ENCODE results near the gene RHEBL1. TPM values are rescaled to one million over a fixed set of nuclear protein-coding genes. Genes with fewer than 3 reads are reported as not detected.

The RHEBL1 gene
- total and polyA plus RNA-seq, 2 of the 4 experiments (the other 2 are of a cell fraction), result 0.62 to 0.72 TPM

- Histone ChIP-seq H2AK9ac (replicated peaks; ENCODE audit: low read depth, low read length, poor library complexity) (peak overlapping the region; percentile 74), H3K9me3 (ENCODE audit: control insufficient read depth, insufficient read depth, low read length) (no peaks in the 10 kb centered on the region), H3K9ac (ENCODE audit: low read depth, low read length) (no peak overlapping the region), H3K4me3 (ENCODE audit: insufficient read depth, low read depth, low read length) (no peak overlapping the region), H3K4me1 (ENCODE audit: control insufficient read depth, insufficient read depth, low read length) (peaks cover 13% of the 10 kb centered on the region), H3K56ac (ENCODE audit: extremely low read depth, insufficient read depth, low read length) (no peak overlapping the region), H4K8ac (ENCODE audit: low read depth in 2 of 2, low read length in 2 of 2) (no peak overlapping the region), H2AFZ (replicated peaks; ENCODE audit: low read length, poor library complexity) (no peak overlapping the region), H3K14ac (replicated peaks; ENCODE audit: low read depth, low read length) (no peak overlapping the region), H3K23ac (ENCODE audit: low read depth, low read length) (no peak overlapping the region), H3K27ac (ENCODE audit: insufficient read depth, low read length) (no peak overlapping the region; the same call in 1 of the 2 replicates), H3K18ac (ENCODE audit: low read depth, low read length) (no peak overlapping the region), H3K27me3 (ENCODE audit: control insufficient read depth, insufficient read depth, low read length) (no peaks in the 10 kb centered on the region), H3K79me1 (ENCODE audit: low read depth in 1 of 2, low read length in 2 of 2) (peaks cover 46 to 74% of the 10 kb centered on the region in 2 experiments), H3K36me3 (ENCODE audit: control insufficient read depth, insufficient read depth, low read length) (peaks cover 57% of the 10 kb centered on the region), H3K9me1 (ENCODE audit: insufficient read depth, low read length) (peaks cover 36% of the 10 kb centered on the region), H4K91ac (ENCODE audit: insufficient read depth, low read depth, low read length) (no peak overlapping the region), H2BK120ac (ENCODE audit: low read depth, low read length) (no peak overlapping the region), H4K20me1 (ENCODE audit: insufficient read depth, low read length) (peaks cover 62% of the 10 kb centered on the region), H4K5ac (ENCODE audit: low read depth, low read length) (no peak overlapping the region), H2AK5ac (ENCODE audit: low read depth, low read length) (no peak overlapping the region), H3K4ac (ENCODE audit: low read depth, low read length) (no peak overlapping the region), H2BK20ac (ENCODE audit: low read depth, low read length) (no peak overlapping the region), H3K4me2 (ENCODE audit: low read depth, low read length) (no peak overlapping the region), H2BK5ac (ENCODE audit: low read depth, low read length, poor library complexity, severe bottlenecking) (no peak overlapping the region), H2BK15ac (ENCODE audit: low read depth, low read length) (no peak overlapping the region)
- ChIA-PET POLR2A (ENCODE audit: unreplicated experiment) (no interaction called here), CTCF (interaction anchor here (0.6 kb wide), 1 partner anchor 163 kb away, joined by 5 read pairs; no protein-coding TSS in a partner anchor)
- intact Hi-C loops (cut with micrococcal nuclease), result no loop called here
- in situ Hi-C loops (cut with MboI; ENCODE audit: low sequenced_read_pairs), result no loop called here
- TF ChIP-seq CEBPB (IDR thresholded peaks at IDR 0.05; ENCODE audit: low read depth, low read length) (peak; percentile 81), USF2 (IDR thresholded peaks at IDR 0.05; ENCODE audit: low read depth, low read length) (no peak)
- WGBS, 2 experiments (ENCODE audit: extremely low coverage in 2 of 2, insufficient read length in 1 of 2), result no CpG with 5 or more reads among the region's 9 CpGs
- dilution Hi-C loops (cut with HindIII; ENCODE audit: low sequenced_read_pairs, unreplicated experiment), result no loop called here
- no peak for DNase-seq
- no TSS peak for BruUV-seq (replicated peaks)
- ATAC-seq (ENCODE audit: low read depth), result no peak
These were observed 35.8 kb upstream of the RHEBL1 start for GRCh38 chr12:49105504-49106084.

Measured in IMR-90 (cell line).